Measurements from ENCODE around the gene SEC14L1.
"Not testable (repeated sequence)": the region's sequence is repeated elsewhere in the genome, so short reads cannot be mapped to it uniquely, and the experiment has no call there.

SEC14L1 gene

DNA sequence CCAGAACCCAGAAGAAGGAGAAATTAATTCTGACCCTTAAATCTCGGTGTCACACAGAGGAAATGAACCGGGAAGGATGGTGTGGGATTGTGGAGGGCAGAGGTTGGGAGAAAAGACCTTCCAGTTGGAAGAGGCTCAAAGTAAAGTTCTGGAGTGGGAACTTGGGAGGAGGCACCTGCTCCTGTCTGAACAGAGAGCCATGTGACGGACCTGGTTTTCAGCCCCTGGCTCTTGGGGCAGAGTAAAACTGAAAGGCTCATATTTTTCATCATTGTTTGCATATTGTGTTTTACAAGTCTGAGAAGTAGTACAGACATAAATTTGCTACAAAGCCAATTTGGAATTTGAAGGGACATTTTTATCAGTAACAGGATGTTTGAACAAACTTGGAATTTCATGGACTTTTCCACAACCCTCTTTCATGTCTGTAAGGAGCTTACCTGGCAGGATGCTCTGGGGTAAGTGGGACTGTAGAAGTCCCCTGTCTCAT, 24.4 kb upstream of the SEC14L1 start:
- DNase-seq (ENCODE audit: low read depth), result no peak

DNA sequence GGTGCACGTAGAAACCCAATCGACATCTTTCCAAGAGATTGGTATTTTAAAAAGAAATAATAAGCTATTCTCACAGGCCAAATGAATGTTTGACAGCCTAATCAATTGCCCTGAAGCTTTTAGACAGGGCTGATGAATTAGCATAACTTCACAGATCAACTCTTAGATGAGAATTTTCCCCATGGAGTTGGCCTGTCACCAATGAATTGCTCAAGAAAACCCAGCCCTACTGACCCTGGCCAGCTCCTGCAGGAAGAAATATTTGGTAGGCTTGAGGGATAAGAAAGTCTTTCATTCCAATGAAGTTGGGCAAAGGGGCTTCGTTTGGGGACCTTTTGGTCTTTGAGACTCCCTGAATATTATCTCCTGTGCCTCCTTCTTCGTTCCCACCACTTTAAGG, 23.4 kb upstream of the SEC14L1 start:
- no peak for DNase-seq (ENCODE audit: low read depth)

DNA sequence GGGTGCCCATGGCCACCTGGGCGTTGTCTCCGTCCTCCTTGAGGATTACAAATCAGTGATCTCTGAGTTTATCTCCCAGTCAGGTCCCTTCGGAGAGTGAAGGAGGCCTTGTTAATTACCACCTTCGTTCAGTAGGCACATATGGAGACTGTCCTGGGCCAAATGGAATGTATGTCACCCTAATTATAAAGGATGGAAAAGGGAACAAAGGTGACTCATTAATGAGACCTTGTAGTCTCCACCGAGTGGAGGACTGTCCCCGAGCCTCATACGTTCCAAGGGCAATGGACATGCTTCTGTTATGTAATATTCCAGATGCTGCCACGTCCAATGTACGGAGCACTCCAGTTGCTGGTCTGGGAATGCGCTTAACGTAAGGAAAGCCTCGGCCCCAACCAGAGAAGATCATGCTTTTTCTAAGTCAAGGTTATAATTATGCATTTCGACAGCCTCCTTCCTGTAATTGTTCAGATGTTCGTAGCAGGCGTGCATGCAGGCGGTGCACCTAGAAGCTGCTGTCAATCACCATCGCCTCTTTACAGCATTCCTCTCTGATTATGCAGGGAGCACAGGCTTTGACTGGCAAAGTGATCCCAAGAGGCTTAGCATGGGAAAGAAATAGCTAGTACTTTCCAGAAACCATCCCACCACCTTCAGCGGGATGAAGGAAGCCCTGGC, 22.4 kb upstream of the SEC14L1 start:
- no peak for DNase-seq (ENCODE audit: low read depth)

DNA sequence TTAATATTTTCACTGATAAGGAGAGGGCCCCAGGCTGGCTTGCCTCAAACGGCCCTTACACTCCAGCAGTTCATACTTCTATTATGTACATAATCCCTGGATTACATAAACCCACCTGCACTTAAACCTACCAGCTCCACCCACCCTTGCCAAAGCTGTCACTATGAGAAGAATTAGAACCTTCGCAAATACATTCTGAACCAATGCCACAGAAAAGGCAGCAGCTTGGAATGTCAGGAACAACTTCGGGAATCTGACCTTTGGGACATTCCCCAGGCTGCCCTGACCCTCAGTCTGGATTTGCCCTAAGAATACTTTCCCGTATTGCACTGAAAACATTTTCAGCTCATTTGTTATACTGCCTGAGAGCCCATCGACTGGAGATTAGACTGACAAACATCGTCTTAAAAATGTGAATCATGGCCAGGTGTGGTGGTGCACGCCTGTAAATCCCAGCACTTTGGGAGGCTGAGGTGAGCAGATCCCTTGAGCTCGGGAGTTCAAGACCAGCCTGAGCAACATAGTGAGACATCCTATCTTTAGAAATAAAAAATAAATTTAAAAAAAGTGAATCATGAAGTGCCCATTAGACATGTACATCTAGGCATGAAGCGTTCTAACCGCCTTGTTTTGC, 21.0 kb upstream of the SEC14L1 start:
- DNase-seq (ENCODE audit: low read depth), result no peak

DNA sequence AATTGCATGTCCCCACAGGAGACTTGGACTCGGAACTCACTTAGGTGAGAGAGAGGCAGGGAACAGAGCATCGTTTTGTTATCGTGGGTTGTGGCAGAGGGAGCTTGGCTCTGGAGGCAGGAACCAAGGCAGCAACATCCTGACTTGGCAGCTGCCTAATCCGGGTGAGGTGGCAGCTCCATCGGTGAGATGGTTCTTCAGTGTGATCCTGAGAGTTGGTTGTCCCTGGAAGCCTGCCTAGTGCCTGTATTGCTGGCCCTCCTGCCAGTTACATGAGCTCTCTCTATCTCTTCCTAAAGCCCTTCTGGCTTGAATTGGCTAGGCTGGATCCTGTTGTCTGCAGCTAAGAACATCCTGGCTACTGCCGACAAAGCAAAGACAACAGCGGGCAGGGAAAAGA, 19.9 kb upstream of the SEC14L1 start:
- DNase-seq (ENCODE audit: low read depth), result no peak

DNA sequence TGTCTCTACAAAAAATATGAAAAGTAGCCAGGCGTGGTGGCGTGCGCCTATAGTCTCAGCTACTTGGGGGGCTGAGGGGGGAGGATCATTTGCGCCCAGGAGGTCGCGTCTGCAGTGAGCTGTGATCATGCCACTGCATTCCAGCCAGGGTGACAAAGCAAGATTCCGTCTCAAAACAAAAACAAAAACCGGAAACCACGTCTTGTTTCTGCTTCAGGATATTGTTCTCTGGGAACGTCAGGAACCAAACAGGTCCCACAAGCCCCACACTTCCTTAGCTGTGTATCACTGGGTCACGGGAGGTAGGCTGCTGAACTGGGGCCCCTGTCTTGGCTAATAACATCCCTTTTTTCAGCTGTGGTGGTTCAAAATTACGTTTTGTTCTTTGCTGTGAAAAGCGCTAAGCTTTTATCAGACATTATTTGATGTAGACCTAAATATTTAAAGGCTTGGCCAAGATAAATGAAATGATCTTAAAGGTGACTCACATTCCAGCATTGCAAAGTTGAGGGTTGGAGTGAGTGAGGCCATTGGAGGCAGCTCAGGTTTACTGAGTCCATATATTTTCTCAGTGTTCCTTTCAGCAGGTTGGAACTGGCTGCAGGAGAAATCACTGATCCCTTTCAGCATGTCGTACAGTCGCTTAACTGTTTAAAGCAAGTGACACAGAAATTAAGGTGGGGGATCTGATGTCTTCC, 16.4 kb upstream of the SEC14L1 start:
- DNase-seq (ENCODE audit: low read depth), result no peak

DNA sequence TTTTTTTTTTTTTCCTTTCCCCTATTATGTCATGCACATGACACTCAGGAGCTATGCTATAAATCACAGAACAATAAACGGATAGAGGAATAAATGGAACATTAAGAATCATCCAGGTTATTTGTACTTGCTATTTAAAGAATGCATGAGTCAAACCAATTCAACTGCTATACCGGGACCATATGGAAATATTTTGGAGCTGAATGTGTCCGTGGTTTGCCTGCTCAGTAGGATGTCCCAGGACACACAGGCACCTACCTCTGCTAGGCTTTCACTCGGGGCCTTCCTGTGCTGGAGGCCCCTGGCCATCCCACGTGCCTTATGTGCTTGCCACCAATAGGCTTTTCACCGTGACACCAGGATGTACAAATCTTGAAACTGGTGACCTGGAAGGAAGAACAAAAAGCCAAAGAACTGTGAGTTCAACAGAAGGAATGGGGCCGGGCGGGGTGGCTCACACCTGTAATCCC, 15.3 kb upstream of the SEC14L1 start:
- no peak for DNase-seq (ENCODE audit: low read depth)

DNA sequence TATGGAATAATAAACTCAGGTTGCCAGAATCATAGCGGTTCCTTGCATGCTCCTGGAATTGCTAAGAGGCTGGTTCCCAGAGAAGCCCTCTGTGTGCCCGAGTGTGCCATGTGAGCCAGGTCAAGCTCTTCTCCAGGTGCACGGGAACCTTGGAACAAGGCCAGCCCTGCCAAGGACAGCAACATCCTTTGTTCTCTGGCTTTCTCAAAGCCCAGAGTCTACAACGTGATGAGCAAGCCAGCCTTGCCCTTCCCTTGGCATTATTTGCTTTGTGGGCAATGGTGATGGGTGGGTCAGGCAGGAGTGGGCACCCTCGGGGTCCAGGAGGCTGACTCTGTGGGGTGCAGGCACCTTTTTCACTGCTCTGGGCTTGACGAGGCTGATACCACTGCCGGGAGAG, 14.2 kb upstream of the SEC14L1 start:
- DNase-seq (ENCODE audit: low read depth), result no peak

DNA sequence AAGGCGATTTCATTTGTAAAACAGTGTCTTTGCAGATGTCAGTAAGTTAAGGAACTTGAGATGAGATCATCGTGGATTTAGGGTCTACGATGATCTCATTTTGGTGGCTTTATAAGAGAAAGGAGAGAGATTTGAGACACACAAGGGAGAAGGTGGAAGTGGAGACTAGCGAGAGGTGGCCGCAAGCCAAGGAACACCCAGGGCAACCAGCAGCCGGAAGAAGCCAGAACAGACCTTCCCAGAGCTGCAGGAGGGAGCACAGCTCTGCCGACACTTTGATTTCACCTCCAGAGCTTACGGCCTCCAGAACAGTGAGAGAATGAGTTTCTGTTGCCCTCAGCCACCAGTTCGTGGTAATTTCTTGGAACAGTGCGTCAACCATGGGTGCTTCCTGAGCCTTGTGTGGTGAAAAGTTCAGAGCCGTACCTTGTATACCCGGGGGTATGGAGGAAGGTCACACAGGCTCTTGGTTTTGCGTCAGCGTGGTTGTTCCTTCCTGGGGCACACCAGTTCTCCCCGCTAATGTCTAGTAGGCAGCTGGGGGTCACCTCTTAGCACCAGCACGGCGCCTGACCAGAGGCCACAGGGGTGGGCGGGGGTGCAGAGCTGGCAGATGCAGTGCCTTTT, 12.9 kb upstream of the SEC14L1 start:
- DNase-seq (ENCODE audit: low read depth), result peak; percentile 44

DNA sequence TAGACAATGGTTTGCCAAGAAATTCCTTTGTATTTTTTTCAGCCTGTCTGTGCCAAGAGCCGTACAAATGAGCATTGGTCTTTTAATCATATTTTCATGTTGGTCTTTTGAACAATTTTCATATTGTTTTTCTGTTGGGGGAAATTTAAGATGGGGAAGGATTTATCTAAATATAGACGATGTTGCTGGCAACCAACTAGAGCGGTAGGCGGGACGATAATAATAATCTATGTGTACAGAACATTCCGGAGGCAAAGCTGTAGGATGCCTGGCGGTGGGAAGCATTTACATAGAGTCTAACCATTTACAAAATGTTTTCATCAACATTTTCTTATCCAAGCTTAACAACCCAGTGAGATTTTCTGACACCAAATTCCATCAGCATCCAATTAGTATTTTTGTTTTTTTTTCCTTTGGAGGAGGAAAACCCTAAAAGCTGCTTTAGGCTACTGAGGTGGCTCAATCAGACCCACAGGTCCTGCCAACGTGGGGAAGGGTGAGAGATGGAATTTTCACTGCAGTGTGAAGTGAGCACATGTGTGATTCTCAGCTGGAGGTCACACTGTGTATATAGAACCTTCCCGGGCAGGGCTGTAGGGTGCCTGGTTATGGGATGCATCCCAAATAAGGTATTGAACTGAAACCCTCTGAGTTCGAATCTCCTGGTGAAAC, 11.7 kb upstream of the SEC14L1 start:
- DNase-seq (ENCODE audit: low read depth), result no peak

DNA sequence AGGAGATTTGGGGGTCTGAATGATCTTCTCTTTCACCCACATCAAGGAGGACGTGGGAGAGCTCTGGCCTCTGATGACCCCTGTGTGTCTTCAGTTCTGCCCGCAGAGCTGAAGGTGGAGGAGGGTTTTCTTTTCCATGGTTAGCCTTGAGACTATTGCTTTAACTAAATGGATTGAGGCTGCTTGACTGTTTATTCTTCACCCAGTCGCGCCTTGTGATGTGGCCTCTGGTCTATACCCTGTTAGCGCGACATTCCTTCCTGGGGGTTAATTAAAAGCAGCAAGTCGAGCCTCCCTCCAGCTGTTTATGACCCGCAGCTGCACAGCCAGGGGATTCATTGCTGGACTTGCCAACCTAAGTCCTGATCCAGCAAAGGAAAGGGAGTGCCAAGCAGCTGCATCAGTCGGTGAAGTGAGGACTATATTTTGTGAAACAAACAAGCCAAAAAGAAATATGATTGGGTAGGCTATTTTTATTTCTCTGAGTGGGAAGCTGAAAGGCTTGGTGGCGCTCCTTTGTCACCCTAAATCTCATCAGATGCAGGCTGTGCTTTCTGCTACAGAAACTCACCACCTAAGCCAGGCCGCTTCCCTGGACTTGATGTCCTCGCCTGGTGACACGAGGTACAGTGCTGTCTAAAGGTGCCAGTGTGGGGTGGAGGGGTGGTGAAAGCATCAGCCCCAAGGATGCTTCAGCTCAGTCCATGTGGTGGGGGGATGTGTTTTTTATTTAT, 11.0 kb upstream of the SEC14L1 start:
- DNase-seq (ENCODE audit: low read depth), result no peak

DNA sequence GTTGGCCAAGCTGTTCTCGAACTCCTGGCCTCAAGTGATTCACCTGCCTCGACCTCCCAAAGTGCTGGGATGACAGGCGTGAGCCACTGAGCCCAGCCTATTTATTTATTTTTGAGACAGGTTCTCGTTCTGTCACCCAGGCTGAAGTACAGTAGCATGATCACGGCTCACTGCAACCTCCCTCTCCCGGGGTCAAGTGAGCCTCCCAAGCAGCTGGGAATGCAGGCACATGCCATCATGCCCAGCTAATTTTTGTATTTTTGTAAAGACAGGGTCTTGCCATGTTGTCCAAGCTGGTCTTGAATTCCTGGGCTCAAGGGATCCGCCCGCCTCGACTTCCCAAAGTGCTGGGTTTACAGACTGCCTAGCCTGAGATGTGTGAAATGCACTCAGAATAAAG, 10.2 kb upstream of the SEC14L1 start:
- DNase-seq (ENCODE audit: low read depth), result no peak

DNA sequence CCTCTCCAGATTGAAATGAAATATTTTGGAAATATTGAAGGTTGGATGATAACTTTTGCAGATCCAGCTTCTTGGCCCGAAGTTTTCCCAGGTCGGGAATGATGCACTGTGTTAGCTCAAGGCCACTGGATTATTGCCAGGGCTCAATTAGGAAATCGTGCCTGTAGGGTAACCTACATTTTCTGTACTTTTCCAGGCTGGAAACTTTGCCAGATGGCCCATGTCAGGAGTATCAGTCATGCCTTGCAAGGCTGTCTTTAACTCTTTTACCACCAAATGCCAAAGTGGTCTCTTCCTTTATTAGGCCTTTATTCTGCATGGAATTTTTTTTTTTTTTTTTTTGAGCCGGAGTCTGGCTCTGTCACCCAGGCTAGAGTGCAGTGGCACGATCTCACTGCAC, 8.9 kb upstream of the SEC14L1 start:
- DNase-seq (ENCODE audit: low read depth), result no peak

DNA sequence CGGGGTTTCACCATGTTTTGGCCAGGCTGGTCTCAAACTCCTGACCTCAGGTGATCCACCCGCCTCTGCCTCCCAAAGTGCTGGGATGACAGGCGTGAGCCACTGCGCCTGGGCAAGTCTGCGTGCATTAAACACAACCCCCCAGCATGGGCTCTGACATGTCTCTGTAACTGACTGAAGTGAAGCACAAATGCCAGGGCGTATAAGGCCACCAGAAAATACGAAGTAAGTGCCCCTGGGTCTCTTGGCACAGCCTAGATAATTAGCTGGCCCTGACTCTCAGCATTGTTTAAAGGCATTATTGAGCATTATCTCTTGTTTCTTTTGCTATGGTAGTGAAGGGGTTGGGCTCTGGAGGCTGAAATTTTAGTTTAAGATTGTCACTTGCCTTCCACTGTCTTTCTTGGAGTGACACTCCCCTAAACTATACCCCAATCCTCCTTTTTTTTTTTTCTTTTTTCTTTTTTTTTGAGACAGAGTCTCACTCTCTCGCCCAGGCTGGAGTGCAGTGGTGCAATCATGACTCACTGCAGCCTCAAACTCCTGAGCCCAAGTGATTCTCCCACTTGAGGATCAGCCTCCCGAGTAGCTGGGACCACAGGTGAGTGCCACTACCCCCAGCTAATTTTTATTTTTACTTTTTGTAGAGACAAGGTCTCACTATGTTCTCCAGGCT, 8.2 kb upstream of the SEC14L1 start:
- no peak for DNase-seq (ENCODE audit: low read depth)

DNA sequence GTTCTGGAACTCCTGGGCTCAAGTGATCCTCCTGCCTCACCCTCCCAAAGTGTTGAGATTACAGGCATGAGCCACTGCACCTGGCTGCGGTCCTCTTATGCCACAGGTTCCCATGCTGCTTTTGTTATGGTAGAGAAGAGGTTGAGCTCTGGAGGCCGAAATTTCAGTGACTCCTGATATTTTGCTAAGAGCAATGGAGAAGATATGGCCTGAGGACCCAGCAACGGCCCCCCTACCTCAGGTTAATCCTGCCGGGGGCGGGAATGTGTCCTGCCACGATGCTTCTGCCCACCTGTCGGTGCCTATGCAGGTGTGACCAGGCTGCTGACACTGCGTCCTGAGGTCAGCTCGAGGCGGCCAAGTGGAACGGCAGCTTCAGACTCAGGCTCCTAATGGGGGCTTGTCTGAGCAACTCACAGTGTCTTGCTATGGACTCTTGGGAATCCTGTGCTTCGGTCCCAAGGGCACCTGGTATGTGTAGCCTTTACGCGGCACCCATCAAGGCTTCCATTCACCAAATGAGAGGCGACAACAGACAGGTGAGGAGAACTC, 7.6 kb upstream of the SEC14L1 start:
- DNase-seq (ENCODE audit: low read depth), result no peak

DNA sequence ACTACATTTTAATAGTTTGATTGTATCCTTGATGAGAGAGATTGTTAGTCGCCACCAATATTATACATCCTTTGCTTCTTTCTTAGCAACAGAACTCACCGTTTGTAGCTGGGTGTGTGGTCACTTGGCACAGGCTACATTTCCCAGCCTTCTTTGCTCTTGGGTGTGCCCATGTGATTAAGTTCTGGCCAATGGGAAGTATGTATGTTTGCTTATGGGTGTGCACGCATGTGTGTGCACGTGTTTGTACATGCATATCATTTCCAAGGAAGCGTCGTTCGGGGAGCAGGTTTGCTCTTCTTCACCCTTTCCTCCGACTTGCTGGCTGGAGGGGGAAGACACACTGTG, 4.4 kb upstream of the SEC14L1 start:
- no peak for DNase-seq (ENCODE audit: low read depth)

DNA sequence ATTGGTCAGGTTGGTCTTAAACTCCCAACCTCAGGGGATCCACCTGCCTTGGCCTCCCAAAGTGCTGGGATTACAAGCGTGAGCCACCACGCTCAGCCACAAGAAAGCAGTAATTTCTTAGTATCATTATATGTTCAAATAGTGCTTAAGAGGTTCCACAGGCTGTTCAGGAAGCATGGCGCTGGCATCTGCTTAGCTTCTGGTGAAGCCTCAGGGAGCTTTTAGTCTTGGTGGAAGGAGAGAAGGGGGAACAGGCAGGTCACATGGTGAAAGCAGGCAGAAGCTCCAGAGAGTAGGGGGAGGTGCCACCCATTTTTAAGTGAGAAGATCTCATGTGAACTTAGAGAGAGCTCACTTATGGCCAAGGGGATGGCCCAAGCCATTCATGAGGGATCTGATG, 3.7 kb upstream of the SEC14L1 start:
- DNase-seq (ENCODE audit: low read depth), result no peak

DNA sequence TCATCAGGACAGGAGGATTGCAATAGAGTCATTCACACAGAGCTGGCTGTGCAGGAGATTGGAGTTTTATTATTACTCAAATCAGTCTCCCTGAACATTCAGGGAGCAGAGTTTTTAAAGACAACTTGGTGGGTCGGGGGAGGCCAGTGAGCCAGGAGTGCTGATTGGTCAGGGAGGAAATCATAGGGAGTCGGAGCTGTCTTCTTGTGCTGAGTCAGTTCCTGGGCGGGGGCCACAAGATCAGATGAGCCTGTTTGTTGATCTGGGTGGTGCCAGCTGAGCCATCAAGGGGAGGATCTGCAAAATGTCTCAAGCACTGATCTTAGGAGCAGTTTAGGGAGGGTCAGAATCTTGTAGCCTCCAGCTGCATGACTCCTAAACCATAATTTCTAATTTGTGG, 2.9 kb upstream of the SEC14L1 start:
- DNase-seq (ENCODE audit: low read depth), result not testable (repeated sequence)

DNA sequence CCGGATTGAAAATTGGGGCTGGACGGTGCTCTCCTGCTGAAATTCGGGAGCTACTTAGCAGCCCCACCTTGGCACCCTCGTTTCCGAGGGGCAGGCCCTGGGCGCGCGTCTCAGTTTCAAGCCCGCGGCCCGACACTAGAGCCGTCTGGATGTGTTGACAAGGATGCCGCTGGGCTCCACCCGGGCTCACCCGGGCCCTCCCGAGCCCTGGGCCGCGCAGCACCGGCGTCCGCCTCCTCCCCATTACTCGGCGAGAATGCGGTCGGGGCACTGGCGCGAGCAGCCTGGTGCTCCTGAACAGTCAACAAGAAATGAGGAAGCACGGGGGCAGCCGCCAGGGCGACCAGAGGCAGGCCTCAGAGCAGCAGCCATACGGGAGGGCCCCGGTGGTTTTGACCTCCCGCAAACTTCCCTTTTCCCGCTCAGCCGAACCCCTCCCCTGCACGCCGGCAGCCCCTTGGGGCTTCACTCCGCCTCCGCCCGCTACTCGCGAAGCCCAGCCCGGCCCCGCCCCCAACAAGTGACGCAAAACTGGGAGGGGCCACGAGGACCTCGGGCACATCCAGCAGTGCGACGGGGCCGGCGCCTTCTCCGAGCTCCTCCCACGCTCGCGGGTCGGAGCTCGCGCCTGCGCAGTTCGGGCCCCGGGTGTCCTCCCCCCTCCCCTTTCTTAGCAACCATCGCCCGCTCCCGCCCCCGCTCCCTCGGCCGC, 447 bp upstream of the SEC14L1 start:
- peak; percentile 100 for DNase-seq (ENCODE audit: low read depth)

DNA sequence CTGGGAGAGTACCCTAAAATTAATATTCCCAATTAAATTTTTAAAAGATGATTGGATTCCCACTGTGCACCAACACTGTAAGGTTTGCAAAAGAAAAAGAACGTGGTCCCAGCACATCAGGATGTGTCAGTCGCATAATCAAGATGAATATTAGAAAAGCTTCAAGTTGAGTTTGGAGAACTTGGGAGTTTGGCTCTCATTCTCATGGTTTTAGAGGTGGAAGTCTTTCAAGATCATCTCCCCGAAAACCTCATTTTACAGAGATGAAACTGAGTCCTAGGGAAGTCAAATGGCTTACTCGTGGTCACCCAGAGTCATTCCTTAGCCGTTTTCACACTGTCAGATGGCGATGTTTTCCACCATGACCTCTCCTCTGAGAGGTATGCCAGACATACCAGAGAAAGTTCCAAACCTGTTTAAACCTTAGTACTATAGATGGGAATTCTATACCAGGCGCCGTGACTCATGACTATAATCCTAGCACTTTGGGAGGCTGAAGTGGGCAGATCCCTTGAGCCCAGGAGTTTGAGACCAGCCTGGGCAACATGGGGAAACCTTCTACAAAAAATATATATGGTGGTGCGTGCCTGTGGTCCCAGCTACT, 1.2 kb downstream of the SEC14L1 start:
- DNase-seq (ENCODE audit: low read depth), result no peak
